NCI-H2171 treated with DMSO at 0.1 percent for 48 hours (cell line): ENCODE data around the gene FAM193A.
"Not testable (repeated sequence)": the region's sequence is repeated elsewhere in the genome, so short reads cannot be mapped to it uniquely, and the experiment has no call there.

Experiments used
- DNase-seq: peaks from one replicate; lab custom pipeline; 2025; lab: John Stamatoyannopoulos, UW

The FAM193A gene

DNA sequence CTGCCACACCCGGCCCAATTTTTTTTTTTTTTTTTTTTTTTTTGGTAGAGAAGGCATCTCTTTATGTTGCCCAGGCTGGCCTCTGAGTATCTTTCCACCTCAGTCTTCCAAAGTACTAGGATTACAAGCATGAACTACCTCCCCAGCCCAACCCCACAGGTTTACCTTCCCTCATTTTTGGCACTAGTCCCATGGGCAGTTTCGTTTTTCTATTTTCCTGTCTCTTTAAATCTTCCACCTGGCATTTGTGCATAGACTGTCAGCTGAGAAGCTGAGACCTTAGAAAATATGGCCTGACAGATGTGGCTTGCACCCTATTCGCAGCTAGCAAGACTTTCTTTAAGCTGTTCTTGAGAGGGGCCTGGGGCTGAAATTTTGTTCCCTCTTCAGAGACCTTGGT is 191.8 kb downstream of the FAM193A start:
- DNase-seq: peak; percentile 41

DNA sequence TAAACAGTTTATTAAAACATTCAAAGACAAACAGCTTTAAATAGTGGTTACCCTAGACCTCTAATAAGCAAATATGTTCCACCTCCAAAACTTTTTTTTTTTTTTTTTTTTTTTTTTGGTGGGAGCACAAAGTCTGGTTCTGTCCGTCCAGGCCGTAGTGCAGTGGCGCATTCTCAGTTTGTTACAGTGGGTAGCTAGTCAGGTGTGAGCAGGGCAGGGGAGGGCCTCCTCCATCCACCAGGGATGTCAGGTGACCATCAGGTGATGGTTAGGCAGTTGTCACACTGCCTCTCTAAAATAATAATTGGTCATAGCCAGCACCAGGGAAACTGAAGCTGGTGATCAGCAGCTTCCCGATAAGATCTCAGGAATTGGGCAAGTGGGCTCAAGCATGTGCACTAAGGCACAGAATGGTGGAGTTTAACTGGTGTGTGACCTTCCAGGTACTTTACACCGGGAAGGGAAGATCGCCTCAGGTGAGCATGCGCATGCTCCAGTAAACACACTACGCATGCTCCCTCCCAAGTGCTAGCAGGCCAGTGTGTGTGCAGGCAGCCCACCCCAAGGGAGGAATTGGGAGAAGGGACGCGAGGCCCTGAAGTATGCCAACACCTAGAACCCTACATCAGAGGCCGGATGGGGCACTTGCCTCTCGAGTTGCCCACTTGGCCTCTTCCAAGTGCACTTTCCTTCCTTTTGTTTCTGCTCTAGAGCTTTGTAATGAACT is 192.5 kb downstream of the FAM193A start:
- DNase-seq: no peak

DNA sequence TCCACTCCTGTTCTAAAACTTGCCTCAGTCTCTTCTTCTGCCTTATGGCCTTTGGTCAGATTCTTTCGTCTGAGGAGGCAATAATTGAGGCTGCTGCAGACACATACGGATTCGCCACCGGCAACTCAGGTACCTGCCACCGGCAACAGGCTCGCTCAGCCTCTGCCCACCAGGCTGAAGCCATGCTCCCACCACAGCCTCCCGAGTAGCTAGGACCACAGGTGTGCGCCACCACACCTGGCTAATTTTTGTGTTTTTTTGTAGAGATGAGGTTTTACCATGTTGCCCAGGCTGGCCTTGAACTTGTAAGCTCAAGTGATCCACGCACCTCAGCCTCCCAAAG is 193.1 kb downstream of the FAM193A start:
- no peak for DNase-seq

DNA sequence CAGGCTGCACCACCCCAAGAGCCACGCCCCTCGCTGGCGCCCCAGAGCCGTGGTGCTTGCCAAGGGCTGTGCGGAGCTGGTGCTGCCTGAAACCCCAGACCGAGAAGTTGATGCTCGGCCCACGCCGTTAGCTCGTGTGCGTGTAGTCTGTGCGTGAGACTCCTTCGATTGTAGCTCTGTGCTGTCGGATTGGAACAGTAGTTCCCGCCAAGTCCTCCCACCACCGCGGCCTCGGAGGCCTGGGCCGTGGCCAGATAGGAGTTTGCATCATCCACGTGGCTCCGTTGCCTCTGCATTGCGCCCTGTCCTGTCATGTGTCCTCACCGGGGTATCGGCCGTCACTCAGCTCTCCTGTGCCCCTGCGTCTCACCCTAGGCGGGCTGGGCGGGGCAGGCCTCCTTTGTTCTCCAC is 195.5 kb downstream of the FAM193A start:
- no peak for DNase-seq

DNA sequence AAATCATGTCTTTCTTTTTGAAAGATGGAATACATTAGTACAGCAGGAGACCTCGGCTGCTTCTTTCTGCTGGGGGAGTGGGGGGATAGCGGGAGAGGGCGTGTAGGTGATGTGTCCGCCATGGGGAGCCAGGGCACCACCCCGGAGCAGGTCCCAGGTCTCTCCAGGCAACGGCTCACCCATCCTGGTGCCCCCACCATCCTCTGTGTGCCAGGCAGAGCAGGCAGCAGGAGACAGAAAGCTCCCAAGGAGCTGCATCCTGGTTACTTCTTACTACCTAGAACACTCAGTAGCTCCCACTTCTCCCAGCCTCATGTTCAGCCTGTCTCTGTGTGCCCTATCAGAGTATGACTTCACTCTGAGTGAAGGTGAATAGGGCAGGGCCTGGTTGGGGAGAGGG is 196.1 kb downstream of the FAM193A start:
- no peak for DNase-seq

DNA sequence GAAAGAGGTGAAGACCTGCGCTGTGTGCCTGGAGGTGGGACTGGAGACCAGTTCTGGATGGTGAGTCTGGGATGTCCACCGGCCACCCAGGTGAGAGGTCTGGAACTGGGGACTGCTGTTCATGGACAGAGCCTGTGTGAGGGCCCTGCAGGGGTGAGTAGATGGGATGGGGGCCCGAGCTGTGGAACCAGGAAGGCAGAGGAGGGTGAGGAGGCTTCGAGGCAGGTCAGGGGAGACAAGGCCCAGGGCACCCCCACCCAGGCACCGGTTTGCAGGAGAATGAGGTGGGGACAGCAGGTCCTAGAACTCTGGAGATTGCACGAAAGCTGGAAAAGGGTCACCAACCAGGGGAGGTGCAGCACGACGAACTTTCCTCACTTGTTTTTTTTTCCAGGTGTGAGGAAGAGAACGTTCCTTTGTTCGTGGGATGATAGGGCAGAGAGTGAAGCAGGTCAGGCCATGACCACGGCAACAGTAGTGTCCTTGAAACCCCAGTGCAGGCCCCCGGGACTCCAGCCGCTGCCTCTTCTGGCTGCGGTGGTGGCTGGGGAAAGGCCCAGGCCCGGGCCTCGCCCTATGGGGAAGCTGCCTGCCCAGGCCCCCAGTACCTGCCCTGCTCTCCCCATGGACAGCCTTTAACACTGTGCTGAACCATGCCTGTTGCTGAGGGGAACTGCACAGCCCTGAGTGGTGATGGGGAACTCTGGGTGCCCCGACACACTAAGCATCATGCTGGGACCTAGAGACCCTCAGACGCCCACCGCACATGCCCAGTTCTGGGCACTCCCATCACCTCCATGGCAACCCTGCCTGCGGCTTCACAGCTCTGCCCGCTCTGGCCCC is 196.8 kb downstream of the FAM193A start:
- DNase-seq: no peak

DNA sequence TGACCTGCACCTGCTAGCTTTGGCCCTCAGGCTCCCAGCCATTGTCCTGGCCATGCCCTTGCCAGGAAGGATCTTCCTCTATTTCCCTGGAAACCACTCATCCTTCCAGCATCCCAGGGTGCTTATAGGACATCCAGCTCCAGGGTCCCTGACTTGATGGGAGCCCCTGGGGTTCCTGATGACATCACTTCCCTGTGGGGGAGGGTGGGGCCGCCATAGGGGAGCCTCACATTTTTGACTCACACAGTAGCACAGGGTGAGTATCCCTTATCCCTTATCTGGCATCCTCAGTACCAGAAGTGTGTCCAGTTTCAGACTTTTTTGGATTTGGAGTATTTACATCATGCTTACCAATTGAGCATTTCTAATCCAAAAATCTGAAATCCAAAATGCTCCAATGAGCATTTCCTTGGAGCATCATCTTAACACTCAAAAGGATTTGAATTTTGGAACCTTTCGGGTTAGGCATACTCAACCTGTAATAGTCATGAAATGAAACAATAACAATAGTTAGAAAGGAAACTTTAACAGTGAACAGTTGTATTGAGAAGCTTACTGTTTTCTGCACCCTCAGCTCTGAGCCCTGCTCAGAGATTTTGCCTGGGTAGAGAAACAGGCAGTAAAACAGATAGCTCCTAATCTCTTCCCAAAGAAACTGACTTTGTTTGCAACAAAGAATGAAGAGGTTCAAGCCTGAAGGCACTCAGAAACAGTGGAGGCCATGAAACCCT is 197.6 kb downstream of the FAM193A start:
- DNase-seq: no peak

DNA sequence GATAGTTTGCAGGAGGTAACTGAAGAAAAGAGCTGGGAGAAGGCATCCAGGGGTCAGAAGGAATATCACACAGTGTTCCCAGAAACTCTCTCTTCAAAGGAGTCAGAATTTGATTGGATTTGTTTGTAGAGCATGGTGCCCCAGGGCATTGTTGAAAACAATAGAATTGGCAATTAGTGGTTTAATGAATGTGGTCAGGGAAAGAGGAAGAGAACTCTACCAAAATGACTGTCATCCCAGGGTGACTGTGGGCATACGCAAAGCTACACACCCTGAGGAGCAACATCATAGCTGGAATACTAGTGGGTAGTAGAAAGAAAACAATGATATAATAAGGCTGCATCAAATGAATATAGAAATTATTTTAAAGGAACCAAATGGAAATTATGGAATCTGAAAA is 198.2 kb downstream of the FAM193A start:
- DNase-seq: no peak

DNA sequence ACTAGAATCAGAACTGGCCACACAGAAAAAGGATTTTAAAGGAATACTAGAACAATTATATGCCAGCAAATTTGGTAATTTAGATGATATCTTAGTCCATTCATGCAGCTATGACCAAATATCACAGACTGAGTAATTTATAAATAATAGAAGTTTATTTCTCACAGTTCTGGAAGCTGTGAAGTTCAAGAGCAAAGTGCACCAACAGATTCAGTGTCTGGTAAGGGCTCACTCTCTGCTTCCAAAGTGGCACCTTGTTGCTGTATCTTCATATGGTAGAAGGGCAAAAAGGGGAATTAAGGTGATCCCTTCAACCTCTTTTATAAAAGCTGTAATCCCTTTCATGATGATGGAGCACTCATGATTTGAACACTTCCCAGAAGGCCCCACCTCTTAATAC is 199.4 kb downstream of the FAM193A start:
- DNase-seq: no peak

DNA sequence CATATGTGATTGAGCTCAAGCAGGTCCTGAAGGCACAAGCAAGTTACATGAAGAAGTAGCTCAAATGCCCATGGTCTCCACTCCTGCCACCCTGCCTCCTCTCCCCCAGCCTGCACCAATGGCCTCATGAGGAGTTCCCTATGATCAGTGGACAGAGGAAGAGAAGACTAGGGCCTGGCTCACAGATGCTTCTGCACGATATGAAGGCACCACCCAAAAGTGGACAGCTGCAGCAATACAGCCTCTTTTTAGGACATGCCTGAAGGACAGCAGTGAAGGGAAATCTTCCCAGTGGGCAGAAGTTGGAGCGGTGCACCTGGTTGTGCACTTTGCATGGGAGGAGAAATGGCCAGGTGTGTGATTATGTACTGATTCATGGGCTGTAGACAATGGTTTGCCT is 201.8 kb downstream of the FAM193A start:
- DNase-seq: not testable (repeated sequence)

DNA sequence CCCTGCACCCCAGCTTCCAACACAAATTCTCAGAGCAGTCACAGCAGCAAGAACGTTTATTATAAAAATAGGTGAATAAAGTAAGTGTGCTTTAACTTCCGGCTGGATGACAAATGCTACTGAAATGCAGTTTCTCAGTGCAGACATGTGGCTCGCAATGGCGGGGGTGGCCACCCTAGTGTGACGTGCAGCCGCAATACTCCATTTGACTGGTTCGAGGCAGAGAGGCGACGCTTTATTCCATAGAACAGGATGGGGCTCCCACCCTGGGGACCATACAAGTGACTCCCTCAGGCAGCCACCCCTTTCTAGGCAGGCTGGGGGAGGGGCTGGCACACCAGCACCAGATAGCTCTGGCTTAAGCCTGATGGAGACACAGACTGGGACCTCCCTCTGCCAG is 205.2 kb downstream of the FAM193A start:
- no peak for DNase-seq

DNA sequence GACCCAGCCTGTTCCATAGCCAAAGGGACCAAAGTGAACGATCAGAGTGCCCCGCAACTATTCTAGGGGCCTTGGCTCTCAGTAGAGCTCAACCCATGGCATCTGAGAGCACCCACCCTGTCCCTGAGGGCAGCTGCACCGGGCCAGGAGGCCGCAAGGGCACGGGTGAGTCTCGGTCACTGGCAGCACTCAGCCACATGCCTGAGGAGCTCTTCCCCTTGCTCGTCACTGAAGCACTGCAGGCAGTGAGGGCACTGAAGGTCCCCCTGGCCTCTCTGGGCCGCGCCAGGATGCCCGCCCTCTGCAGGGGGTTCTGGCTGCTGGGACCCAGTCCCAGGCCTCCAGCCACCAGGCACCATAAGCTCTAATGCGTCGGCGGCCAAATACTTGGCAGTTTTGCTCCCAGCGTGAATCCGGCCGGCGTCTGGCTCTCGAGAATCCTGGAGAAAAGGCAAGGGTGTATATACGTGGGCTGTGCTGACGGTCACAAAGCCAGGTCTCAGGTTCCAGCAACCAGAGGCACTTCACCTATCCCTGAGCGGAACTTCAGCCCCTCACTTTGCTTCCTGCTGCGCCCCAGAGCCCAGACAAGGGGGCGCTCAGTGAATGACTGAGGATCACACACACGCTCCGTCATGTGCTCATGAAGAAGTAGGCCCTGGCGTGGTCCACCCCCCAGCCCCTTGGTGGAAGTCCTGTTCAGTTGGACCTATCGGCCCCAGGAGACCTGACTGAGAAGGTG is 205.8 kb downstream of the FAM193A start:
- no peak for DNase-seq

DNA sequence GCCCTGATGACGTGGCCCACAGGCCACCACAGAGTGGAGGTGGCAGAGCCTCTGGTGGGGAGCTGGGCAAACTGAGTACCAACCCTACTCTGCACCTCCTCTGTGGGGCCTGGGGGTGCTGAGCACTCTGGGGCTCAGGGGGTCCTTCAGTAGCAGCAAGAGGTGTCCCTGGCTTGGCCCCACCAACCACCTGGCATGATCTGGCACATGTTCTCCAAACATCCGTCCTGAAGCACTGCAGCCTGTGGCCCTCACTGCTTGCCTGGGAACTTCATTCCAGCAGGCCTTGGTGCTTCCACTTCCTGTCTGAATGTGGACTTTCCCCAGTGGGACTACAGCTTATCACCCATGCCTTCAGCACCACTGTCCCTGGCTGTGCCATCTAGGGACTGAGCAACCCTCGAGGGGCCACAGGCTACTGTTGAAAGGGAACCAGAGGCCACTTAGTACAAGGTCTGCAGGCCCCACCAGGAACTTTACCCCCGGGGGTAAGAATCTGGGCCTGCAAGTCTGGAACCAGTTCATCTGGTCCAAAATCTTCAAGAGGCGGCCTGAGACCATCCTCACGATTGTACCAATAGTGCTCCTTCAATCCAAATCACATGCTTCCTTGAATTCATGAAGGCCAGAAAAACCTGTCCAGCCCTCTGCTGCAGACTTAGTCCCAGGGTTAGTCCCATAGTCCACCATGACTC is 206.5 kb downstream of the FAM193A start:
- DNase-seq: no peak

DNA sequence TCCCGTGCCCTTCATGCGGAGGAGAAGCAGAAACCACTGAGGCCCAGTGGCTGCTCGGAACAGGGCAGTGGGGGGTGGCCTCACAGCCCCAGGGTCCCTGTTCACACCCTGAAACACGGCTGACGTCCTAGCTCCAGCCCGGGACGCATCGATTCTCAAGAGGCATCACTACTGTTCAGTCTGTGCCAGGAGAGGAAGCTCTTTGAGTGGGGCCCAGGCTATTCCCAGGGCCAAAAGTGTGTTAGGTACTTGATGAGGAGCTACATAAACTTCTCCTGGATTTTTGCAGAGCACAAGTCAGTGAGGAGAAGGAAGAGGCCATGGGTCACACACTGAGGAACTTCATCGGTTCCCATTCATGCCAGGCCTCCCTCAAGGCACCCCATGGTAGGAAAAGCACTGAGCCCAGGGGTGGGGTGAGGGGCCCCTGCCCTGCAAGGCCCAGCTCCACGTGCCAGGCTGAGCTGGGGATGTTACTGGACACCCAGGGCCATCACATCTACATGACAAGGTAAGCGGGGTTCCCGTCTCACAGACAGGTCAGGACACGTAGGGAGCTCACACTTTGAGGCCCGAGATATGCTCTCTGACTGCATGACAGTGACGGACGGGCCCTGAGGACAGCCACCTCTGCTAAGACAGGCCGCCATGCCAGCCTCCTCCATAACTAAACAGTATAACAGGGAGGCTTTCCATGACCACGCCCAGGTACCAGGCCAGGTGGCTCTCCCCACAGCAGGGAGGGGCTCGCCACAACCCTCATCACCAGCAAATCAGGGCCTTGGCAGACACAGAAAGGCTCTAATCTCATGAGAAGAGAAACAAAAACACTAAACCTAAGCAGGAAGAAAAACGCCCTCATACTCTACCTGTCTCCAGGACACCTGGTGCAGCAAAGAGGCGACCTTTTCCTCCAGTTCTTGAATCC is 207.3 kb downstream of the FAM193A start:
- DNase-seq: no peak

DNA sequence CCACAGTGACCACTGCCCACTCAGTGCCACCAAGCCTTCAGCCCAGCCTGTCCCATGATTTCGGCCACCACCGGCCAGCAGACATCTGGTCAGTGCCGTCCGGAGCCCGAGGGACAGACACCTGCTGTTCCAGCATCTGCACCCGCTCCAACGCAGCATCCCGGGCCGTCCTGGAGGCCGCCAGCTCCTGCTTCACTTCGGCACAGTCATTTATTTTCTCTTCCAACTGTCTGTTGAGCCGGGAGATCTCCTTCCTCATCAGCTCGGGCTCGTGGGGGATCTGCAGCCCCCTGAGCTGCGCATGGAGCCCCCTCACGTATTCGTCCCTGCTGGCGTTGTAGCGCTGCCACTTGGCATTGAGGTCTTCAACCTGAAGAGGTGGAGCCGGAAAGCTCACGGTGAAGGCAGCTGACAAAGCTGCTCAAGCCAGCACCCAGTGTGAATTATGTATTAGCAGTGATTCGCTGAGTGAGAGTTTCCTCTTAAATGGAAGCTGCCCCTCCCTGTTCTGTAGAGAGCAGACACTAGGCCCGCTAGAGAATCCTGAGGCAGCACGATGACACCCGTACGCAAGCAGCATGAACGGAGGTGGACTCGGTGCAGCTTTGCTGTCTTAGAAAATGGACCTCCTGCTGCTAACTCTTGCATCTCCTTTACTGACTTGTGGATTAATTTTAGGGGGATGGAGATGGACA is 208.3 kb downstream of the FAM193A start:
- no peak for DNase-seq

DNA sequence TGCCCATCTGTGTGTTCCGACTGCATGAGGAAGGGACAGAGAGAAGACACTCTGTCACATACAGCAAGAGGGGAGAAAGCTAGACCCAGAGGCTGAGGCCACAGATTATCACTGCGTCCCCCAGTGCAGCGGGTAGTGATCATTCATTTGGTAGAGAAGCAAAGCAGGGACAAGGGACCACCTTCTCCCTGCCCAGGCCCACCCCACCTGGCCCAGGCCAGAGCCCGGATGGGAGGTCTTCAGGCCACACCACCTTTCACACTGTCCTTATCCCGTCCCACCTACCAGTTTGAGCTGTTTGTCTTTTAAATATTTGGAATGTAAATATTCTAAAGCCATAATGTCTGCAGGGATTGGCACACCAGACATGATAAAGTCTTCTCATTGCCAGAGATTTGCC is 209.1 kb downstream of the FAM193A start:
- DNase-seq: no peak

DNA sequence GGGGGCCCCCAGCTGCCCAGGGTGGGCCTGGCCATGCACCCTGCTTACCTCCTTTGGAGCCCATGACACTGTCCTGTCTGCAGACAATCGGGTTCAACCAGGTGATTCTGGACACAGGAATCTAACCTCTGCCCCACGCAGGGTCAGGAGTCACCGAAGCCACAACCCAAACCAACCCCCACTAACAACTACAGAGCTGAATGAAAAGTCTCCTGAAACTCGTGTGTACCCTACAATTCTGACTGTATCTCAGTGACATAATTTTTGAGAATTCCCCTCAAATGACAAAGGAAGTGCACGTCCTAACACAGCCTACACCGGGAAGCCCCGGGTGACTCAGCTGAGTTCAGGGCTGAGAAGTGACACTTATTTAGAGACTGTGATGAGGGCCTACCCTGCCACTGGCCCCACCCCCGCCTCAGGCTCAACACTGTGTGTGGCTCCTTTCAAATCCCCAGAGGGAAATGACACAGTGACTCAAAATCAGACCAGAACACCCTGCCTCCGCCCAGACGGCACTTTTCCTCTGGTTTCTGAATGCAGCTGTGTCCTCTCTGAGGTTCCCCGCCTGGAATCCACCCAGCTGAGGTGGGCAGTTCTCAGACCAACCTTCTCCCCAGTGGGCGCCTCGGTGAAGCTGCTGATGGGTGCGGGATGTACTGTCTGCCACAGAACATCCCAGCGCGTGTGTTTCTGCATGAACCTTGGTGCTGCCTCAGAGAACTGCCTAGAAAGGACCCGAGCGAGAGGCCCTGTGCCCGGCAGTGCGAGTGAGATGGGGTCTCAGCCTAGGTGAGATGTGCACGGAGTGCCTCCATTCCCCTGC is 209.7 kb downstream of the FAM193A start:
- DNase-seq: no peak

DNA sequence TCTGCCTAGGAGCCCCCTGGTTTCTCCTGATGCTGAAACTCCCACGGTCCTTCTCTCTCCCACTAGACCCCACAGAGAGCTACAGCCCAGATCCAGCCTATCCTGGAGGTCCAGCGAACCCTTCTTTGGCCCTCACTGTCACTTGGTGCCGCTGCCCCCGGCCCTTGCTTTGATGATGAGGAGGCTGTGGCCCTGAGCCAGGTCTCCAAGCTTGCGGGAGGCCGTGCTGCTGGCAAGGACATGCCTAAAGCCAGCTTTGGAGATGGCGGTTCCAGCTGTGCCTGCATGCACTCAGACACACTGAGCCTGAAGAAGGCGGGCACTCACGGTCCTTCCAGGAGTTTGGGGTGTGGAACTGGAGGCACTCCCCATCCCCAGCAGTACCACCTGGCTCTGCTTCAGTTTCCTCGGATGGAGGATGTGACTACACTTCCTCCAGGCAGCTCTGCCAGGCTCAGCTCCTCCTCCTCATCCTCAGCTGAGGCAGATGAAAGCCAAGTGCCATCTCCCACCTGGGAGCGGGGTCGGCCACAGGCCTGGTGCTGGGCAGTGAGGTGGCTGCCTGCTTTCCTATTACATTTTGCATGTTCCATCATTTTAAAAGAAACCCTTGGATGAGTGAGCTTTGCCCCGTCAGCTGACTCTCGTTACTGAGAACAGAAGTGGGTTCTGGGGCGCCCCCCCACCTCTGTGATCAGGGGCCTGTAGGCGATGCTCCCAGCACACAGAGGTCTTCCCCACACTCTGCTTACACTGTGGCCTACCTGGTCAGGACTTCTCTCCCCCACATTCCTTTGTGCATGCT is 210.6 kb downstream of the FAM193A start:
- DNase-seq: no peak
